ENCODE measurements around the gene AKR1C4. TPM values are rescaled to one million over a fixed set of nuclear protein-coding genes. Genes with fewer than 3 reads are reported as not detected.

The AKR1C4 gene
- total RNA-seq, 4 donors from 2014 or later, result not detected

DNA sequence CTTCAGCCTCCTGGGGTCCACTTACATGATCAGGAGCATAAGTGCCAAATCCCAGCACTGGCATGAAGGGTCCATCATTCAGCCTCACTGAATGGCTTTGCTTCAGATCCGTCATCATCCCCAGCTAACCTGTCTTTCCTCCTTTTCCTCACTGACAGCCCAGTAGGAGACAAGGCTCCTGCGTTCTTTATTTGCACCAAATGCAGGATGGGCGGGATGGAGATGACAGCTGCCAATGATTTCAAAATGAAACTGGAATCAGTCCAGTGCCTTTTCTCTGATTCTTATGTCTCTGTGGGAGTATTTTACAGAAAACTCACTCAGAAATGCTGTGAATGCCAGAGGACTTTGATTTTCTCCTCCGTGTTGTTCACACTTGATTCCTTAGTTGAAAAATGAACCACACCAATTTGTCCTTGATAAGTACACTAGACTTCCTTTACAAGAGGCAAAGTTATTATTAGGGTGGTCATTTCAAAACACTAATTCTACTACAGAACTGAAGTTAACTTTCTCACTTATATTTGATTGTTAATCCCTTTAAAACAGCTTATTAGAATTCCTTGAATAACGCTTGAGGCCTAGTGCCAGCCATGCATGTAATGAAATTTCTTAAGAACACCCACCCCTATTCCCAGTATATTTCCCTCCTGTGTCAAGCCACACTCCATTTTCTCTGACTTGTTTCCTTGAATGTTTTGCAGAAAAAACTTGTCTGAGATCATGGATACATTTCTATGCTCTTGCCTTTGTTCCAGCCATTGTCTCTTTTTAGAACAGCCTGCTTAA lies 11.5 kb upstream of the AKR1C4 start, which contains the start of gene AKR1C8:
AKR1C8 (minus strand) TSS at position 164 of the 789 bp plus-strand sequence; CDS start at position 118, 46 bp downstream.
- TF ChIP-seq, protein P1, sequence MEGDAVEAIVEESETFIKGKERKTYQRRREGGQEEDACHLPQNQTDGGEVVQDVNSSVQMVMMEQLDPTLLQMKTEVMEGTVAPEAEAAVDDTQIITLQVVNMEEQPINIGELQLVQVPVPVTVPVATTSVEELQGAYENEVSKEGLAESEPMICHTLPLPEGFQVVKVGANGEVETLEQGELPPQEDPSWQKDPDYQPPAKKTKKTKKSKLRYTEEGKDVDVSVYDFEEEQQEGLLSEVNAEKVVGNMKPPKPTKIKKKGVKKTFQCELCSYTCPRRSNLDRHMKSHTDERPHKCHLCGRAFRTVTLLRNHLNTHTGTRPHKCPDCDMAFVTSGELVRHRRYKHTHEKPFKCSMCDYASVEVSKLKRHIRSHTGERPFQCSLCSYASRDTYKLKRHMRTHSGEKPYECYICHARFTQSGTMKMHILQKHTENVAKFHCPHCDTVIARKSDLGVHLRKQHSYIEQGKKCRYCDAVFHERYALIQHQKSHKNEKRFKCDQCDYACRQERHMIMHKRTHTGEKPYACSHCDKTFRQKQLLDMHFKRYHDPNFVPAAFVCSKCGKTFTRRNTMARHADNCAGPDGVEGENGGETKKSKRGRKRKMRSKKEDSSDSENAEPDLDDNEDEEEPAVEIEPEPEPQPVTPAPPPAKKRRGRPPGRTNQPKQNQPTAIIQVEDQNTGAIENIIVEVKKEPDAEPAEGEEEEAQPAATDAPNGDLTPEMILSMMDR (IDR thresholded peaks at IDR 0.05), result no peak
- DNase-seq (ENCODE audit: low spot score) (no peak), ATAC-seq (ENCODE audit: low FRiP score) (no peak)

DNA sequence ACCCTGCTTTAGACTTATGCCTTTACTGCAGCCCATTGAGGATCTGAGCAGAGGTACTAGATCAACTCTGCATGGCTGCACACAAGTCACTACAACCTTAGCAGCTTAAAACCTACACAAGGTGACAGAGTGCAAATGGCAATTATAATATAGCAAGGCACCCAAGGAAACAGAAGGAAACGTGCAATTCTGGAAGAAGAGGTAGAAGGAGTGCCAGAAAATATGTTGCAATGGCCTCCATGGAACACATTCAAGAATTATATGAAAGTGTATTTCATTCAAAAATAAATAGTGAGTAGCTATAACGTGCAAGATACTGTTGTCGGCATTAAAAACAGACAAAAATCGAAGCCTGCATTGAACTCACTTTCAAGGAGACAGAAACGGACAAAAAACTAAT lies 8.8 kb upstream of the AKR1C4 start:
- ATAC-seq (ENCODE audit: low FRiP score) (no peak), DNase-seq (ENCODE audit: low spot score) (no peak)
- TF ChIP-seq, protein P1 (IDR thresholded peaks at IDR 0.05), result no peak

DNA sequence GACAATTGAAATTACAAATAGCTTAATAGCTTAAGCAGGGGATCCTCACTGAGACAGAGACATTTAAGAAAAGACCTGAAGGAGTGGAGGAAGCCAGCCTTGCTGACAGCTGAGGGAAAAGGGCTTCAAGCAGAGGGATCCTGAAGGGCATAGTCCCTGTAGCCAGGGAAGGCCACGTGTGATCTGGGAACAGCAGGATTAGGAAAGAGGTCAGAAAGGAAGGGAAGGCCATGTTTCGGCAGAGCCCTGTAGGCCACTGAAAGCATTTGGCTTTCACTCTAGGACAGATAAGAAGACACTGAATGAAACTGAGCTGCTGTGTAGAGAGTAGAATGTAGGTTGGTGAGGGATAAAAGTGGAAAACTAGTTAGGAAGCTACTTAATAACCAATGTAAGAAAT lies 8.3 kb upstream of the AKR1C4 start:
- ATAC-seq (ENCODE audit: low FRiP score), result no peak
- no peak for DNase-seq (ENCODE audit: low spot score)
- TF ChIP-seq, protein P1 (IDR thresholded peaks at IDR 0.05), result no peak

DNA sequence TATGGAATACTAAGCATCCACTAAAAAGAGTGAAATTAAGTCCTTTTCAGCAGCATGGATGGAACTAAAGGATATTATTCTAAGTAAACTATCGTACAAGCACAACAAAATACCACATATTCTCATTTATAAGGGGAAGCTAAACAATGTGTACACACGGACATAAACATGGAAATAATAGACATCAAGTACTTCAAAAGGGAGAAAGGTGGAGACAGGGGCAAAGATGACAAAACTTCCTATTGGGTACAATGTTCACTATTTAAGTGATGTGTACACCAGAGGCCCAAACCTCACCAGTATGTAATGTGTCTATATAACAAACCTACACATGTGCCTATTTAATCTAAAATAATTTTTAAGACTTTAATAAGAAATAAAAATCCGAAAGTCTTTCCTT lies 2.2 kb upstream of the AKR1C4 start:
- TF ChIP-seq, protein P1 (IDR thresholded peaks at IDR 0.05), result no peak
- no peak for DNase-seq (ENCODE audit: low spot score)
- no peak for ATAC-seq (ENCODE audit: low FRiP score)

DNA sequence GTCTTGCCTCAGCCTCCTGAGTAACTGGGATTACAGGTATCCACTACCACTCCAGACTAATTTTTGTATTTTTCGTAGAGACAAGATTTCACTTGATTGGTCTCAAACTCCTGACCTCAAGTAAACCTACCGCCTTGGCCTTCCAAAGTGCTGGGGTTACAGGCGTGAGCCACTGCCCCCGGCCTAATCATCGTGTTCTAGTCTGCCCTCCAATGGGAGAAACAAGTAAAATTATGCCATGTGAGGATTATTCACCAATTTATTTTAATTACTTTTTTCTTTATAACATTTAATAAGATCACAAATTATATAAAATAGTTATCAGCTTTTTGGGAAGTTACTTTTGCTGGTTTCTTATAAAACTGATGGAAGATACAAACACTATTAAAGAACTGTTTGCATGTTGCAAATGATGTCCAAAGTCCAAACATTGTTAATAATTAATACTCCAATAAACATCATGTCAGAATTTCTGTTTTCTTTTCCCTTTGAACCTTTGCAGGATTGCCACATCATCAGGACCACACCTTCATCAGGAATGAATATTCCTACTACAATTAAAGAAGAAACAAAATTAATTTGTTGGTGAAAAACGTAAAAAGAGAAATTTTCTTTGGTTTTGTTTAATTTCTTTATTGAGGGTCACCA lies 786 bp upstream of the AKR1C4 start:
- DNase-seq (ENCODE audit: low spot score) (no peak), ATAC-seq (ENCODE audit: low FRiP score) (no peak)
- TF ChIP-seq, protein P1 (IDR thresholded peaks at IDR 0.05), result no peak

DNA sequence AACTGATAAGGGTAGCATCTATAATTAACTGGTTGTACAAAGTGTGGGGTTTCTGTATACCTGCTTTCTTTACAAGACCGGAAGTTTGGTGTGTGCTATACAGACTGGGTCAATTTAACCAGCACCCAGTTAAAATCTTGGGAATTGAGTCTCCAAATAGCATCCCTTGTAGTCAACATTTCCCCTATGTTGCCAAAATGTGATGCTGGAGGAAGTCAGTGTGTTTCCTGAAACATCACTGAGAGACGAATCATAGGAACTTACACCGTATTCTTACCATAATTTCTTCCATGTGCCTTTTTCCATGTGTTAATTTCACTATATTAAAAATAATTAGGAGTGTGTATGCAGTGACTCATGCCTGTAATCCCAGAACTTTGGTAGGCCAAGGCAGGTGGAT lies 1.7 kb downstream of the AKR1C4 start:
- no peak for ATAC-seq (ENCODE audit: low FRiP score)
- TF ChIP-seq, protein P1 (IDR thresholded peaks at IDR 0.05), result no peak
- DNase-seq (ENCODE audit: low spot score), result no peak

Measured in omental fat pad (tissue), 4 donors.